ENCODE data around the gene UNC119B.

The UNC119B gene

DNA sequence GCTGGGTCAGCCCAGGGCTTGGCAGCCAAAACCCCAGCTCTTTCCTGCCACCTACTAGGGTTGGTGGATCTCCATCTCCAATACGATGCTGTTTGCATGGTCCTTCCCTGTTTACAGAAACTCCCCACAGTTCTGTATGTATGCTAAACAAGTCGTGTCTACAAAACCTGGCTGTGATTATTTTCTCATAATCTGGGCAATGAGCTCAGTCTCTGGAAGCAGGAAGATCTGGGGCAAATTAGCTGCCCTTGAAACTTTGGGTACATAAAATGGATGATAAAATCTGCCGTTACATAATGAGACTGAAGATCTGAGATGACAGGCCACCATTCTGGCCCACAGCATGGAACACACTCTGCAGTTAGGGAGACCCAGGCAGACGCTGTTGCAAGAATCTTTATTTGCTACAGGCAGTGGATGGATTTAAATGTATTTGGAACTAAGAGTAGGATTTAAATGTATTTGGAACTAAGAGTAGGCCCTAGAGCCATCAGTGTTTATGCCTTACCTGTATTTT, 47.0 kb downstream of the UNC119B start (continued):
- TF ChIP-seq ZNF544 (tag by site-specific recombination; IDR thresholded peaks at IDR 0.05) (no peak), ZNF354C (tag by site-specific recombination; IDR thresholded peaks at IDR 0.05; ENCODE audit: borderline replicate concordance, low read depth) (no peak), GLIS1 (tag by site-specific recombination; IDR thresholded peaks at IDR 0.05) (no peak), ZIC2 (tag by site-specific recombination; IDR thresholded peaks at IDR 0.05) (no peak), ZFP37 (tag by site-specific recombination; IDR thresholded peaks at IDR 0.05) (no peak), ZNF791 (tag by site-specific recombination; IDR thresholded peaks at IDR 0.05) (no peak), TCF7L2 (IDR thresholded peaks at IDR 0.05; ENCODE audit: borderline replicate concordance, low read depth, low read length) (no peak), ZNF16 (tag by site-specific recombination; IDR thresholded peaks at IDR 0.05; ENCODE audit: low read depth) (no peak)

DNA sequence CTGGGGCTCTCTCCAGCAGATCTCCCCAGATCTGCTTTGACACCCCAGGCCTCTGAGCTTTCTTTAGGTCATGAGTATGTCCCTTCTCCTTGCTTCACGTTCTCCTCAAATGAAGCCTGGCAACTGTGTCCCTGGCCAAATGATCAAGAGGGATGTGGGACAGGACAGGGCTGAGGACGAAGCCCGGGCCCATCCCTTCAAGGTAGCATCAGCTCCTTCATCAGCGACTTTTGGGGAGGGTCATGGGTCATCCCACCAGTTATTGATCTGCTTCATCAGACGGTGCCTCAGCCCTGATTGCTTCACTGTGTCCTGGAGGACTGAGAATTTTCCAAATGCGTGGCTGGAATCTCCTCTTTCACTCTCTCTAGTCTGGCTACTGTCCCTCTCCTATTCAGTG, 47.7 kb downstream of the UNC119B start:
- Histone ChIP-seq H3K36me3 (ENCODE audit: control insufficient read depth in 2 of 2, insufficient read depth in 1 of 2, low read length in 2 of 2) (peaks cover 0 to 19% of the 10 kb centered on the region in 2 experiments; a peak in 2 of 3 replicates), H3K4me3 (ENCODE audit: low read depth, low read length) (no peak overlapping the region), H3K4me1 (ENCODE audit: control insufficient read depth, insufficient read depth, low read length) (peaks cover 3% of the 10 kb centered on the region; the same call in 1 of the 2 replicates), H3K9me3 (ENCODE audit: control insufficient read depth, insufficient read depth, low read depth, low read length) (no peaks in the 10 kb centered on the region), H3K27ac (ENCODE audit: extremely low read depth, low read depth, low read length) (no peak overlapping the region)
- TF ChIP-seq, protein P1, sequence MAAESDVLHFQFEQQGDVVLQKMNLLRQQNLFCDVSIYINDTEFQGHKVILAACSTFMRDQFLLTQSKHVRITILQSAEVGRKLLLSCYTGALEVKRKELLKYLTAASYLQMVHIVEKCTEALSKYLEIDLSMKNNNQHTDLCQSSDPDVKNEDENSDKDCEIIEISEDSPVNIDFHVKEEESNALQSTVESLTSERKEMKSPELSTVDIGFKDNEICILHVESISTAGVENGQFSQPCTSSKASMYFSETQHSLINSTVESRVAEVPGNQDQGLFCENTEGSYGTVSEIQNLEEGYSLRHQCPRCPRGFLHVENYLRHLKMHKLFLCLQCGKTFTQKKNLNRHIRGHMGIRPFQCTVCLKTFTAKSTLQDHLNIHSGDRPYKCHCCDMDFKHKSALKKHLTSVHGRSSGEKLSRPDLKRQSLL (tag by site-specific recombination; IDR thresholded peaks at IDR 0.05) = no peak
- TF ChIP-seq ZBTB20 (tag by site-specific recombination; IDR thresholded peaks at IDR 0.05) = no peak
- TF ChIP-seq, protein P2, sequence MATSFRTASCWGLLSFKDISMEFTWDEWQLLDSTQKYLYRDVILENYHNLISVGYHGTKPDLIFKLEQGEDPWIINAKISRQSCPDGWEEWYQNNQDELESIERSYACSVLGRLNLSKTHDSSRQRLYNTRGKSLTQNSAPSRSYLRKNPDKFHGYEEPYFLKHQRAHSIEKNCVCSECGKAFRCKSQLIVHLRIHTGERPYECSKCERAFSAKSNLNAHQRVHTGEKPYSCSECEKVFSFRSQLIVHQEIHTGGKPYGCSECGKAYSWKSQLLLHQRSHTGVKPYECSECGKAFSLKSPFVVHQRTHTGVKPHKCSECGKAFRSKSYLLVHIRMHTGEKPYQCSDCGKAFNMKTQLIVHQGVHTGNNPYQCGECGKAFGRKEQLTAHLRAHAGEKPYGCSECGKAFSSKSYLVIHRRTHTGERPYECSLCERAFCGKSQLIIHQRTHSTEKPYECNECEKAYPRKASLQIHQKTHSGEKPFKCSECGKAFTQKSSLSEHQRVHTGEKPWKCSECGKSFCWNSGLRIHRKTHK (tag by site-specific recombination; IDR thresholded peaks at IDR 0.05) = no peak
- TF ChIP-seq ZNF596 (tag by site-specific recombination; IDR thresholded peaks at IDR 0.05) = no peak
- TF ChIP-seq ZNF274 (IDR thresholded peaks at IDR 0.05; ENCODE audit: low read length) = no peak
- TF ChIP-seq ZNF274 (tag by site-specific recombination; IDR thresholded peaks at IDR 0.05; ENCODE audit: borderline replicate concordance) = no peak
- no peak for TF ChIP-seq BCL11B (tag by site-specific recombination; IDR thresholded peaks at IDR 0.05; ENCODE audit: low read depth)
- TF ChIP-seq, protein P3, sequence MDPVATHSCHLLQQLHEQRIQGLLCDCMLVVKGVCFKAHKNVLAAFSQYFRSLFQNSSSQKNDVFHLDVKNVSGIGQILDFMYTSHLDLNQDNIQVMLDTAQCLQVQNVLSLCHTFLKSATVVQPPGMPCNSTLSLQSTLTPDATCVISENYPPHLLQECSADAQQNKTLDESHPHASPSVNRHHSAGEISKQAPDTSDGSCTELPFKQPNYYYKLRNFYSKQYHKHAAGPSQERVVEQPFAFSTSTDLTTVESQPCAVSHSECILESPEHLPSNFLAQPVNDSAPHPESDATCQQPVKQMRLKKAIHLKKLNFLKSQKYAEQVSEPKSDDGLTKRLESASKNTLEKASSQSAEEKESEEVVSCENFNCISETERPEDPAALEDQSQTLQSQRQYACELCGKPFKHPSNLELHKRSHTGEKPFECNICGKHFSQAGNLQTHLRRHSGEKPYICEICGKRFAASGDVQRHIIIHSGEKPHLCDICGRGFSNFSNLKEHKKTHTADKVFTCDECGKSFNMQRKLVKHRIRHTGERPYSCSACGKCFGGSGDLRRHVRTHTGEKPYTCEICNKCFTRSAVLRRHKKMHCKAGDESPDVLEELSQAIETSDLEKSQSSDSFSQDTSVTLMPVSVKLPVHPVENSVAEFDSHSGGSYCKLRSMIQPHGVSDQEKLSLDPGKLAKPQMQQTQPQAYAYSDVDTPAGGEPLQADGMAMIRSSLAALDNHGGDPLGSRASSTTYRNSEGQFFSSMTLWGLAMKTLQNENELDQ (tag by site-specific recombination; IDR thresholded peaks at IDR 0.05; ENCODE audit: low read depth) = no peak
- no peak for TF ChIP-seq RBAK (tag by site-specific recombination; IDR thresholded peaks at IDR 0.05)
- TF ChIP-seq ZNF621 (tag by site-specific recombination; IDR thresholded peaks at IDR 0.05) = no peak
- TF ChIP-seq ZNF571 (tag by site-specific recombination; IDR thresholded peaks at IDR 0.05) = no peak
- TF ChIP-seq, protein P4, sequence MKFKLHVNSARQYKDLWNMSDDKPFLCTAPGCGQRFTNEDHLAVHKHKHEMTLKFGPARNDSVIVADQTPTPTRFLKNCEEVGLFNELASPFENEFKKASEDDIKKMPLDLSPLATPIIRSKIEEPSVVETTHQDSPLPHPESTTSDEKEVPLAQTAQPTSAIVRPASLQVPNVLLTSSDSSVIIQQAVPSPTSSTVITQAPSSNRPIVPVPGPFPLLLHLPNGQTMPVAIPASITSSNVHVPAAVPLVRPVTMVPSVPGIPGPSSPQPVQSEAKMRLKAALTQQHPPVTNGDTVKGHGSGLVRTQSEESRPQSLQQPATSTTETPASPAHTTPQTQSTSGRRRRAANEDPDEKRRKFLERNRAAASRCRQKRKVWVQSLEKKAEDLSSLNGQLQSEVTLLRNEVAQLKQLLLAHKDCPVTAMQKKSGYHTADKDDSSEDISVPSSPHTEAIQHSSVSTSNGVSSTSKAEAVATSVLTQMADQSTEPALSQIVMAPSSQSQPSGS (tag by site-specific recombination; IDR thresholded peaks at IDR 0.05; ENCODE audit: low read depth) = no peak
- no peak for TF ChIP-seq ZNF394 (tag by site-specific recombination; IDR thresholded peaks at IDR 0.05; ENCODE audit: borderline replicate concordance)
- TF ChIP-seq ZBTB7A (tag by site-specific recombination; IDR thresholded peaks at IDR 0.05; ENCODE audit: low read depth) = no peak
- TF ChIP-seq, protein P5, sequence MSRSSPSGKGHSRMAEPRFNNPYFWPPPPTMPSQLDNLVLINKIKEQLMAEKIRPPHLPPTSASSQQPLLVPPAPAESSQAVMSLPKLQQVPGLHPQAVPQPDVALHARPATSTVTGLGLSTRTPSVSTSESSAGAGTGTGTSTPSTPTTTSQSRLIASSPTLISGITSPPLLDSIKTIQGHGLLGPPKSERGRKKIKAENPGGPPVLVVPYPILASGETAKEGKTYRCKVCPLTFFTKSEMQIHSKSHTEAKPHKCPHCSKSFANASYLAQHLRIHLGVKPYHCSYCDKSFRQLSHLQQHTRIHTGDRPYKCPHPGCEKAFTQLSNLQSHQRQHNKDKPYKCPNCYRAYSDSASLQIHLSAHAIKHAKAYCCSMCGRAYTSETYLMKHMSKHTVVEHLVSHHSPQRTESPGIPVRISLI (tag by site-specific recombination; IDR thresholded peaks at IDR 0.05) = no peak
- ChIA-PET CTCF (interaction anchor here (0.6 to 1.0 kb wide), 2 partner anchors 113 to 214 kb away, joined by 3 to 6 read pairs; no protein-coding TSS in a partner anchor), POLR2A (no interaction called here)

Measured in HEK293 (cell line).